Endothelial cell of umbilical vein (primary cell): Measurements from ENCODE around the gene KLRB1.
"Not testable (repeated sequence)": the region's sequence is repeated elsewhere in the genome, so short reads cannot be mapped to it uniquely, and the experiment has no call there.

Experiments used
- CTCF ChIP-seq, 2 donors: IDR thresholded peaks; 1 replicate in 1 of 2; 2 replicates in 1 of 2; pipeline ENCODE4 v1.5.1; 2011; ENCODE audit warnings: low read length in 2 of 2, mild to moderate bottlenecking in 2 of 2, moderate library complexity in 2 of 2, control low read depth in 1 of 2, inconsistent platforms in 1 of 2, low read depth in 1 of 2; ENCODE audit not compliant: insufficient read depth in 1 of 2; ENCODE audit errors: extremely low read depth in 1 of 2
- EZH2 ChIP-seq: IDR thresholded peaks from 2 replicates; pipeline ENCODE4 v1.6.1; 2012; ENCODE audit warnings: borderline replicate concordance, low read depth, mild to moderate bottlenecking, moderate library complexity, low read length, inconsistent platforms; ENCODE audit not compliant: severe bottlenecking
- MYC ChIP-seq: IDR thresholded peaks from one replicate; pipeline ENCODE4 v1.6.1; 2011; ENCODE audit warnings: mild to moderate bottlenecking, low read depth, low read length
- POLR2A ChIP-seq: IDR thresholded peaks from 2 replicates; pipeline ENCODE4 v1.6.1; 2012; ENCODE audit warnings: low read depth, mild to moderate bottlenecking, control low read depth, low read length
- POLR2AphosphoS5 ChIP-seq: IDR thresholded peaks from 2 replicates; pipeline ENCODE4 v1.6.1; 2012; ENCODE audit warnings: low read depth, mild to moderate bottlenecking, control low read depth, low read length, moderate library complexity; ENCODE audit not compliant: insufficient read depth
- TF ChIP-seq, protein P1 (sequence below): IDR thresholded peaks from 2 replicates; pipeline ENCODE4 v1.6.1; 2011; ENCODE audit not compliant: insufficient read depth, insufficient read length

GRCh38 chr12:9600426-9600825 lies 7.3 kb downstream of the KLRB1 start:
- not testable (repeated sequence) for TF ChIP-seq CTCF (IDR thresholded peaks at IDR 0.05; ENCODE audit: extremely low read depth in 1 of 2, insufficient read depth in 1 of 2, low read depth in 1 of 2, low read length in 2 of 2); POLR2A; MYC; POLR2AphosphoS5; EZH2
- TF ChIP-seq, protein P1, sequence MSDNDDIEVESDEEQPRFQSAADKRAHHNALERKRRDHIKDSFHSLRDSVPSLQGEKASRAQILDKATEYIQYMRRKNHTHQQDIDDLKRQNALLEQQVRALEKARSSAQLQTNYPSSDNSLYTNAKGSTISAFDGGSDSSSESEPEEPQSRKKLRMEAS = not testable (repeated sequence)
